ENCODE results near the gene TIMP1.

The TIMP1 gene

GRCh38 chrX:47581731-47582647 is at the start of gene TIMP1:
Gene TIMP1 (plus strand): TSS chrX:47582436. CDS start chrX:47583416, 980 bp downstream.
- peak; percentile 95 for DNase-seq

GRCh38 chrX:47539860-47540259 is 42.4 kb upstream of the TIMP1 start:
- no peak for DNase-seq

GRCh38 chrX:47540754-47541538 is 41.3 kb upstream of the TIMP1 start:
- DNase-seq: peak; percentile 89

GRCh38 chrX:47543496-47543895 is 38.7 kb upstream of the TIMP1 start:
- no peak for DNase-seq

GRCh38 chrX:47556045-47556623 is 26.1 kb upstream of the TIMP1 start:
- DNase-seq: peak; percentile 92

- no peak for DNase-seq
Observed at GRCh38 chrX:47558436-47558835, 23.8 kb upstream of the TIMP1 start.

GRCh38 chrX:47560179-47560933 is 21.9 kb upstream of the TIMP1 start:
- DNase-seq: no peak

- DNase-seq: peak; percentile 98
Observed at GRCh38 chrX:47560934-47561658, 21.1 kb upstream of the TIMP1 start, which contains the start of gene ARAF. Gene ARAF (plus strand): TSS chrX:47561205. CDS start chrX:47562968, 1,763 bp downstream.

GRCh38 chrX:47561659-47562151 is 20.5 kb upstream of the TIMP1 start:
- no peak for DNase-seq

- no peak for DNase-seq
Observed at GRCh38 chrX:47562615-47563243, 19.5 kb upstream of the TIMP1 start.

GRCh38 chrX:47563801-47564315 is 18.4 kb upstream of the TIMP1 start:
- DNase-seq: no peak

- DNase-seq: no peak
Observed at GRCh38 chrX:47564438-47565085, 17.7 kb upstream of the TIMP1 start.

- DNase-seq: no peak
Observed at GRCh38 chrX:47566841-47567240, 15.4 kb upstream of the TIMP1 start.

GRCh38 chrX:47568656-47569295 is 13.5 kb upstream of the TIMP1 start:
- no peak for DNase-seq

GRCh38 chrX:47570794-47571193 is 11.4 kb upstream of the TIMP1 start:
- DNase-seq: no peak

GRCh38 chrX:47571215-47571614 is 11.0 kb upstream of the TIMP1 start:
- no peak for DNase-seq

- no peak for DNase-seq
Observed at GRCh38 chrX:47571896-47572295, 10.3 kb upstream of the TIMP1 start.

- DNase-seq: no peak
Observed at GRCh38 chrX:47572773-47573340, 9.4 kb upstream of the TIMP1 start.

GRCh38 chrX:47573341-47574075 is 8.7 kb upstream of the TIMP1 start:
- DNase-seq: peak; percentile 81

All from left hindlimb (tissue), 1 donor.